ENCODE results near the gene TMEM123.
"Not testable (repeated sequence)": the region's sequence is repeated elsewhere in the genome, so short reads cannot be mapped to it uniquely, and the experiment has no call there.

TMEM123 gene

GRCh38 chr11:102438311-102439062 lies 14.1 kb downstream of the TMEM123 start:
- TF ChIP-seq, protein P1, sequence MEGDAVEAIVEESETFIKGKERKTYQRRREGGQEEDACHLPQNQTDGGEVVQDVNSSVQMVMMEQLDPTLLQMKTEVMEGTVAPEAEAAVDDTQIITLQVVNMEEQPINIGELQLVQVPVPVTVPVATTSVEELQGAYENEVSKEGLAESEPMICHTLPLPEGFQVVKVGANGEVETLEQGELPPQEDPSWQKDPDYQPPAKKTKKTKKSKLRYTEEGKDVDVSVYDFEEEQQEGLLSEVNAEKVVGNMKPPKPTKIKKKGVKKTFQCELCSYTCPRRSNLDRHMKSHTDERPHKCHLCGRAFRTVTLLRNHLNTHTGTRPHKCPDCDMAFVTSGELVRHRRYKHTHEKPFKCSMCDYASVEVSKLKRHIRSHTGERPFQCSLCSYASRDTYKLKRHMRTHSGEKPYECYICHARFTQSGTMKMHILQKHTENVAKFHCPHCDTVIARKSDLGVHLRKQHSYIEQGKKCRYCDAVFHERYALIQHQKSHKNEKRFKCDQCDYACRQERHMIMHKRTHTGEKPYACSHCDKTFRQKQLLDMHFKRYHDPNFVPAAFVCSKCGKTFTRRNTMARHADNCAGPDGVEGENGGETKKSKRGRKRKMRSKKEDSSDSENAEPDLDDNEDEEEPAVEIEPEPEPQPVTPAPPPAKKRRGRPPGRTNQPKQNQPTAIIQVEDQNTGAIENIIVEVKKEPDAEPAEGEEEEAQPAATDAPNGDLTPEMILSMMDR (IDR thresholded peaks at IDR 0.05; ENCODE audit: extremely low read depth, missing control alignments): no peak
- no peak for DNase-seq (ENCODE audit: low spot score)

- no peak for DNase-seq (ENCODE audit: low spot score)
- TF ChIP-seq, protein P1 (IDR thresholded peaks at IDR 0.05; ENCODE audit: extremely low read depth, missing control alignments): no peak
These were observed 14.8 kb downstream of the TMEM123 start for GRCh38 chr11:102437727-102438126.

DNA sequence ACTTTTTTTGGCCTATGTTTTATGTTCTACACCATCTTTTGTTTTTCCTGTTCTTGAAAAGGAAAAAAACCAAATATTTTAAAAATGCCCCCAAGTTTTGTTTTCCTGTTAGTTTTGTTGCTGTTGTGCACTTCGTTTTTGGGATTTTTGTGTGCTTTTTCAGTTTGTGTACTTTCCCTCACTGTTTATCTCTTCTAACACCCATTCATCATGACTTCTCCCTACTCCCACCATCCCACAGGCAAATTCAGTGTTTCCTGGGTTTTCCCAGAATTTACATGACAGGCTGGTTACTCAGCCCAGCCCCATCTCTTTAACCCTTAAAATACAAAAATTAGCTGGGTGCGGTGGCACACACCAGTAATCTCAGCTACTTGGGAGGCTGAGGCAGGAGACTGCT lies 15.6 kb downstream of the TMEM123 start:
- TF ChIP-seq, protein P1 (IDR thresholded peaks at IDR 0.05; ENCODE audit: extremely low read depth, missing control alignments): no peak
- DNase-seq (ENCODE audit: low spot score): no peak

DNA sequence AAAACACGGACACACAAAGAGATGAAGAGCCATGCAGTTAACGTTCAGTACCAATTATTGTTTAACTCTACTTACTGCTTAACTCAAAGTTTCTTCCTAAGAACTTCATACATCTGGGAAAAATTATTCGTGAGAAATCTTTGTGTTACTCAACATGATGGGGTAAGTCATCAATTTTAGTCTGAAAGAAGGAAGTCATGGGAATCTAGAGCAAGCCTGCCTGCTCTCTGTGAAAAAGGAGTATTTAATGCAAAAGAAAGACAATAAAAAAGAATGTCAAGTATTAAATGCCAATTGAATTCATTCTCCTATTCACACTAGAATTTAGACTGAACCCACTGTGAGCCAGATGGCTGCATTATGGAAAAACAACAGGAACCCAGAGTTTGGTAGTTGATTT lies 16.0 kb downstream of the TMEM123 start:
- DNase-seq (ENCODE audit: low spot score): no peak
- TF ChIP-seq, protein P1 (IDR thresholded peaks at IDR 0.05; ENCODE audit: extremely low read depth, missing control alignments): no peak

GRCh38 chr11:102435688-102436087 lies 16.9 kb downstream of the TMEM123 start:
- DNase-seq (ENCODE audit: low spot score): no peak
- TF ChIP-seq, protein P1 (IDR thresholded peaks at IDR 0.05; ENCODE audit: extremely low read depth, missing control alignments): no peak

GRCh38 chr11:102433571-102433970 lies 19.0 kb downstream of the TMEM123 start:
- not testable (repeated sequence) for DNase-seq (ENCODE audit: low spot score)

- not testable (repeated sequence) for DNase-seq (ENCODE audit: low spot score)
These were observed 20.0 kb downstream of the TMEM123 start for GRCh38 chr11:102432560-102432959.

DNA sequence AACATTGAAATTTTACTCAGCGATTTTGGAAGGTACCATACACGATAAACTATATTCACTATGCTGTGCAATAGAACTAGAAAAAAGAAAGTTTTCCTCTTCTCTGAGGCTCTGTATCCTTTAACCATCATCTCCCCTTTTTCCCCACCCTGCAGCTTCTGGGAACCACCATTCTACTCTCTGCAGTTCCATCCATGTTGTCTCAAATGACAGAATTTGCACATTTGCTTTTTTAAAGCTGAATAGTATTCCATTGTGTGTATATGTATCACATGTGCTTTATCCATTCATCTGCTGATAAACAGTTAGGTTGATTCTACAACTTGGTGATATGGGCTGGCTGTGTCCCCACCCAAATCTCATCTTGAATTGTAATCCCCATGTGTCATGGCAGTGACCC lies 21.2 kb downstream of the TMEM123 start:
- TF ChIP-seq, protein P1 (IDR thresholded peaks at IDR 0.05; ENCODE audit: extremely low read depth, missing control alignments): no peak
- DNase-seq (ENCODE audit: low spot score): no peak
